ENCODE measurements around the gene SNN. TPM values are rescaled to one million over a fixed set of nuclear protein-coding genes. Genes with fewer than 3 reads are reported as not detected.

The SNN gene
- total RNA-seq, 1 experiment from 2014 or later = 13.0 TPM

- CTCF ChIA-PET = no interaction called here
- TF ChIP-seq CTCF (conservative IDR thresholded peaks at IDR 0.05; ENCODE audit: low read depth, low read length) (no peak), EZH2 (IDR thresholded peaks at IDR 0.05; ENCODE audit: borderline replicate concordance, low read depth, low read length, poor library complexity, severe bottlenecking) (no peak)
Observed at GRCh38 chr16:11635113-11635652, 33.1 kb upstream of the SNN start.

GRCh38 chr16:11635679-11636171 lies 32.5 kb upstream of the SNN start:
- DNase-seq (ENCODE audit: low spot score) = no peak
- BruUV-seq (replicated peaks) = no TSS peak
- Histone ChIP-seq H3K4me1 (ENCODE audit: insufficient read depth, low read length, poor library complexity, severe bottlenecking) (peaks cover 8% of the 10 kb centered on the region), H3K27me3 (replicated peaks; ENCODE audit: insufficient read depth, low read depth, low read length, poor library complexity) (no peaks in the 10 kb centered on the region), H3K36me3 (ENCODE audit: insufficient read depth, low read length, poor library complexity, severe bottlenecking) (no peaks in the 10 kb centered on the region), H3K9me3 (ENCODE audit: low read depth, low read length, poor library complexity, severe bottlenecking) (no peaks in the 10 kb centered on the region), H3K27ac (ENCODE audit: low read depth, low read length, poor library complexity, severe bottlenecking) (no peak overlapping the region), H3K4me3 (ENCODE audit: low read depth, low read length, poor library complexity, severe bottlenecking) (no peak overlapping the region)
- CTCF ChIA-PET = no interaction called here
- intact Hi-C loops (cut with micrococcal nuclease; ENCODE audit: unreplicated experiment) = no loop called here
- POLR2A ChIA-PET (ENCODE audit: low non-redundant PET) = no interaction called here
- TF ChIP-seq EZH2 (IDR thresholded peaks at IDR 0.05; ENCODE audit: borderline replicate concordance, low read depth, low read length, poor library complexity, severe bottlenecking) = no peak
- no peak for TF ChIP-seq CTCF (conservative IDR thresholded peaks at IDR 0.05; ENCODE audit: low read depth, low read length)

More at GRCh38 chr16:11635113-11635652, 33.1 kb upstream of the SNN start:
- H3K27ac ChIP-seq (ENCODE audit: low read depth, low read length, poor library complexity, severe bottlenecking) = no peak overlapping the region
- no peaks in the 10 kb centered on the region for H3K27me3 ChIP-seq (replicated peaks; ENCODE audit: insufficient read depth, low read depth, low read length, poor library complexity)
- no peaks in the 10 kb centered on the region for H3K36me3 ChIP-seq (ENCODE audit: insufficient read depth, low read length, poor library complexity, severe bottlenecking)
- no peak overlapping the region for H3K4me3 ChIP-seq (ENCODE audit: low read depth, low read length, poor library complexity, severe bottlenecking)
- BruUV-seq (replicated peaks) = no TSS peak
- POLR2A ChIA-PET (ENCODE audit: low non-redundant PET) = no interaction called here
- H3K9me3 ChIP-seq (ENCODE audit: low read depth, low read length, poor library complexity, severe bottlenecking) = no peaks in the 10 kb centered on the region
- no peak for DNase-seq (ENCODE audit: low spot score)
- H3K4me1 ChIP-seq (ENCODE audit: insufficient read depth, low read length, poor library complexity, severe bottlenecking) = peaks cover 3% of the 10 kb centered on the region
- intact Hi-C loops (cut with micrococcal nuclease; ENCODE audit: unreplicated experiment) = no loop called here

- BruUV-seq (replicated peaks) = no TSS peak
- peaks cover 13% of the 10 kb centered on the region for H3K4me1 ChIP-seq (ENCODE audit: insufficient read depth, low read length, poor library complexity, severe bottlenecking)
- H3K36me3 ChIP-seq (ENCODE audit: insufficient read depth, low read length, poor library complexity, severe bottlenecking) = no peaks in the 10 kb centered on the region
- TF ChIP-seq CTCF (conservative IDR thresholded peaks at IDR 0.05; ENCODE audit: low read depth, low read length) (no peak), EZH2 (IDR thresholded peaks at IDR 0.05; ENCODE audit: borderline replicate concordance, low read depth, low read length, poor library complexity, severe bottlenecking) (no peak)
- ChIA-PET POLR2A (ENCODE audit: low non-redundant PET) (no interaction called here), CTCF (no interaction called here)
- no peak for DNase-seq (ENCODE audit: low spot score)
- H3K9me3 ChIP-seq (ENCODE audit: low read depth, low read length, poor library complexity, severe bottlenecking) = no peaks in the 10 kb centered on the region
- intact Hi-C loops (cut with micrococcal nuclease; ENCODE audit: unreplicated experiment) = no loop called here
- no peak overlapping the region for H3K4me3 ChIP-seq (ENCODE audit: low read depth, low read length, poor library complexity, severe bottlenecking)
- H3K27ac ChIP-seq (ENCODE audit: low read depth, low read length, poor library complexity, severe bottlenecking) = no peak overlapping the region
- H3K27me3 ChIP-seq (replicated peaks; ENCODE audit: insufficient read depth, low read depth, low read length, poor library complexity) = no peaks in the 10 kb centered on the region
Observed at GRCh38 chr16:11636172-11636721, 32.0 kb upstream of the SNN start.

Measured in A673 (cell line).